GM21619 (cell line): ENCODE data around the gene CARD8.
"Not testable (repeated sequence)": the region's sequence is repeated elsewhere in the genome, so short reads cannot be mapped to it uniquely, and the experiment has no call there.

Experiments
- ATAC-seq: cut with Tn5 transposase; IDR thresholded peaks from one replicate; pipeline ENCODE4 v1.9.1; 2021; ENCODE audit not compliant: unreplicated experiment

CARD8 gene

GRCh38 chr19:48255376-48256303, at the start of gene CARD8:
CARD8 (minus strand) TSS chr19:48255912; CDS start chr19:48241020, 14,892 bp downstream.
- ATAC-seq = peak; percentile 57

GRCh38 chr19:48303866-48304265, 48.2 kb upstream of the CARD8 start:
- ATAC-seq = no peak

- ATAC-seq = no peak
These were observed 47.7 kb upstream of the CARD8 start for GRCh38 chr19:48303367-48303766.

- ATAC-seq = no peak
These were observed 46.9 kb upstream of the CARD8 start for GRCh38 chr19:48302600-48302959.

- no peak for ATAC-seq
These were observed 46.3 kb upstream of the CARD8 start for GRCh38 chr19:48301886-48302599.

- ATAC-seq = no peak
These were observed 42.3 kb upstream of the CARD8 start for GRCh38 chr19:48297975-48298374.

- no peak for ATAC-seq
These were observed 41.4 kb upstream of the CARD8 start for GRCh38 chr19:48296963-48297734.

GRCh38 chr19:48295458-48295857, 39.7 kb upstream of the CARD8 start:
- ATAC-seq = no peak

- ATAC-seq = no peak
These were observed 37.1 kb upstream of the CARD8 start for GRCh38 chr19:48292798-48293197.

- ATAC-seq = not testable (repeated sequence)
These were observed 35.7 kb upstream of the CARD8 start for GRCh38 chr19:48291489-48291815.

GRCh38 chr19:48290771-48291488, 35.2 kb upstream of the CARD8 start:
- no peak for ATAC-seq

GRCh38 chr19:48290401-48290770, 34.7 kb upstream of the CARD8 start:
- no peak for ATAC-seq

GRCh38 chr19:48287748-48288147, 32.0 kb upstream of the CARD8 start:
- ATAC-seq = no peak

GRCh38 chr19:48284896-48285295, 29.2 kb upstream of the CARD8 start:
- no peak for ATAC-seq

- no peak for ATAC-seq
These were observed 28.2 kb upstream of the CARD8 start for GRCh38 chr19:48283908-48284307.

GRCh38 chr19:48279747-48280146, 24.0 kb upstream of the CARD8 start:
- ATAC-seq = no peak

GRCh38 chr19:48274938-48275337, 19.2 kb upstream of the CARD8 start:
- ATAC-seq = no peak

- no peak for ATAC-seq
These were observed 18.5 kb upstream of the CARD8 start for GRCh38 chr19:48274173-48274572.

GRCh38 chr19:48271531-48272151, 15.9 kb upstream of the CARD8 start:
- no peak for ATAC-seq

GRCh38 chr19:48269617-48270026, 13.9 kb upstream of the CARD8 start:
- ATAC-seq = not testable (repeated sequence)
